HL-60 (cell line): ENCODE data around the gene HS1BP3.

ENCODE experiments used
- DNase-seq, 2 experiments: peaks; one replicate each; pipeline ENCODE4 v3.0.0-alpha.2; 2010 to 2020; ENCODE audit warnings: low read depth in 1 of 2, low spot score in 1 of 2
- H3K27ac ChIP-seq: fragments of 250-450 bp; sonication (Bioruptor Pico); replicated peaks from 2 replicates; pipeline ENCODE4 v1.5.1; 2020; ENCODE audit warnings: mild to moderate bottlenecking, moderate library complexity
- H3K27me3 ChIP-seq: fragments of 250-450 bp; sonication (Bioruptor Pico); 2 replicates; pipeline ENCODE4 v1.5.1; 2021; ENCODE audit warnings: mild to moderate bottlenecking, moderate library complexity; ENCODE audit not compliant: insufficient read depth, poor library complexity, severe bottlenecking
- H3K4me3 ChIP-seq: replicated peaks from 2 replicates; pipeline ENCODE4 v1.5.1; 2011; ENCODE audit warnings: mild to moderate bottlenecking, control low read depth, low read length; ENCODE audit not compliant: insufficient read depth
- CTCF ChIP-seq: IDR thresholded peaks from one replicate; pipeline ENCODE4 v1.5.1; 2011; ENCODE audit warnings: low read length, control low read depth, inconsistent platforms; ENCODE audit not compliant: insufficient read depth
- GABPA ChIP-seq: IDR thresholded peaks from 2 replicates; pipeline ENCODE4 v1.6.1; 2012; ENCODE audit warnings: low read depth
- POLR2AphosphoS5 ChIP-seq: IDR thresholded peaks from 2 replicates; pipeline ENCODE4 v1.6.1; 2012; ENCODE audit warnings: low read depth
- REST ChIP-seq: IDR thresholded peaks from 2 replicates; pipeline ENCODE4 v1.6.1; 2012; ENCODE audit warnings: low read depth; ENCODE audit not compliant: insufficient replicate concordance
- SPI1 ChIP-seq: IDR thresholded peaks from 2 replicates; pipeline ENCODE4 v1.6.1; 2012; ENCODE audit warnings: low read depth, mild to moderate bottlenecking, borderline replicate concordance

The HS1BP3 gene

GRCh38 chr2:20623741-20624155 lies 27.1 kb downstream of the HS1BP3 start:
- TF ChIP-seq CTCF (no peak), POLR2AphosphoS5 (no peak), SPI1 (no peak), REST (no peak), GABPA (no peak)
- Histone ChIP-seq H3K4me3 (no peak overlapping the region), H3K27me3 (no peaks in the 10 kb centered on the region), H3K27ac (no peak overlapping the region)
- no peak for DNase-seq

GRCh38 chr2:20623241-20623640 lies 27.7 kb downstream of the HS1BP3 start:
- DNase-seq, result no peak

GRCh38 chr2:20622731-20623130 lies 28.2 kb downstream of the HS1BP3 start:
- no peaks in the 10 kb centered on the region for H3K27me3 ChIP-seq
- H3K27ac ChIP-seq, result no peak overlapping the region
- H3K4me3 ChIP-seq, result no peak overlapping the region
- TF ChIP-seq GABPA (no peak), CTCF (no peak), SPI1 (no peak), REST (no peak), POLR2AphosphoS5 (no peak)
- no peak for DNase-seq

More at GRCh38 chr2:20623241-20623640, 27.7 kb downstream of the HS1BP3 start:
- Histone ChIP-seq H3K27me3 (no peaks in the 10 kb centered on the region), H3K27ac (no peak overlapping the region), H3K4me3 (no peak overlapping the region)
- no peak for TF ChIP-seq SPI1

GRCh38 chr2:20622296-20622686 lies 28.6 kb downstream of the HS1BP3 start:
- Histone ChIP-seq H3K4me3 (no peak overlapping the region), H3K27ac (no peak overlapping the region), H3K27me3 (no peaks in the 10 kb centered on the region)
- TF ChIP-seq POLR2AphosphoS5 (no peak), SPI1 (no peak), CTCF (no peak), GABPA (no peak), REST (no peak)
- no peak for DNase-seq
